ENCODE measurements around the gene TECPR1. TPM values are rescaled to one million over a fixed set of nuclear protein-coding genes. Genes with fewer than 3 reads are reported as not detected.
A peak's percentile ranks its signal among the peaks of the same experiment; 100 is the strongest.

TECPR1 gene
- total RNA-seq, 4 donors from 2014 or later: 8.1 to 18.4 (median 14.2) TPM

DNA sequence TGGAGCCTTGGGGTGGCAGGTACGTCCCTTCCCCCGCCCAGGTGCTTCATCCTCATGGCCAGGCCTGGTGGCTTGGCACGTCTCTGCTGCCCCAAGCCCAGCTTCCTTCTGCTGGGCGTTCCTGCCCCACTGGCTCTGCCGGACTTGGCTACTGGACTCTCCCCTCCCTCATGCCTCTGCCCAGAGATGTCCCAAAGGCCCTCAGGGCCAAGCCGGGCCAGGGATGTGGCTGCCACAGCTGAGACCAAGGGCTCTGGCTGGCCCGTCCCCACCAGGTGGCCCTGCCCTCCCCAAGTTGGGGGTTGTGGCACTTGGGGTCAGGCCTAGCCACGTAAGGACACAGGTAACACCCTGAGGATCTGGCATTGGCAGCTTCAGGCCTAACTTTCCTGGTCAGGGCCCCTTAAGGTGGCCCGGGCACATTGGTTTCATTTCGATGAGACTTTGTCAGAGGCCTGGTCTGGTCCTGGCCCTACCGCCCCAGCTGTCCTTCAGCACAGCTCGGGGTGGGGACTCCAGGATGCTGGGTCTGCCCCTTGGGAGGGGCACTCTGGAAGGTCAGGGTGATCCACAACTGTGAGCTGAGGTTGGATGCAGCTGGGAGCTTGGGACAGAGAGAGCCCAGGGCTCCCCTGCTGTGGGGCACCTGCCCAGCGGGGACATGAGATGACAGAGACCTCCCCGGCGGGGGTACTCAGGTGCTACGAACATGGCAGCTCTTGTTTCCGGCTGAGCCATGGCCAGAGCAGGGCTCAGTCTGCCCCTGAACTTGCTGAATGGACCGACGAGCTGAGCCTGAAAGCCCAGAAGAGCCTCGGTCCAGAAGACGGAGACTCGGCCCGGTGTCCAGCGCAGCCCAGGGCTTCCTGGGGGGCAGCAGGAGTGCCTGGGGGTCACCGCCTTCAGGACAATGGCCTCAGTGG lies 37.9 kb downstream of the TECPR1 start:
- no peak for DNase-seq (ENCODE audit: low spot score in 2 of 2)
- WGBS, 2 donors: 71 to 84% methylated on average over 17 to 20 of the region's 25 CpGs
- no peak overlapping the region for H3K4me3 ChIP-seq (ENCODE audit: low read depth, poor library complexity, severe bottlenecking)
- TF ChIP-seq, protein P1, sequence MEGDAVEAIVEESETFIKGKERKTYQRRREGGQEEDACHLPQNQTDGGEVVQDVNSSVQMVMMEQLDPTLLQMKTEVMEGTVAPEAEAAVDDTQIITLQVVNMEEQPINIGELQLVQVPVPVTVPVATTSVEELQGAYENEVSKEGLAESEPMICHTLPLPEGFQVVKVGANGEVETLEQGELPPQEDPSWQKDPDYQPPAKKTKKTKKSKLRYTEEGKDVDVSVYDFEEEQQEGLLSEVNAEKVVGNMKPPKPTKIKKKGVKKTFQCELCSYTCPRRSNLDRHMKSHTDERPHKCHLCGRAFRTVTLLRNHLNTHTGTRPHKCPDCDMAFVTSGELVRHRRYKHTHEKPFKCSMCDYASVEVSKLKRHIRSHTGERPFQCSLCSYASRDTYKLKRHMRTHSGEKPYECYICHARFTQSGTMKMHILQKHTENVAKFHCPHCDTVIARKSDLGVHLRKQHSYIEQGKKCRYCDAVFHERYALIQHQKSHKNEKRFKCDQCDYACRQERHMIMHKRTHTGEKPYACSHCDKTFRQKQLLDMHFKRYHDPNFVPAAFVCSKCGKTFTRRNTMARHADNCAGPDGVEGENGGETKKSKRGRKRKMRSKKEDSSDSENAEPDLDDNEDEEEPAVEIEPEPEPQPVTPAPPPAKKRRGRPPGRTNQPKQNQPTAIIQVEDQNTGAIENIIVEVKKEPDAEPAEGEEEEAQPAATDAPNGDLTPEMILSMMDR (IDR thresholded peaks at IDR 0.05): no peak
- TF ChIP-seq POLR2A (IDR thresholded peaks at IDR 0.05): no peak
- intact Hi-C loops (cut with DNase I; ENCODE audit: low total_unique reads): no loop called here

DNA sequence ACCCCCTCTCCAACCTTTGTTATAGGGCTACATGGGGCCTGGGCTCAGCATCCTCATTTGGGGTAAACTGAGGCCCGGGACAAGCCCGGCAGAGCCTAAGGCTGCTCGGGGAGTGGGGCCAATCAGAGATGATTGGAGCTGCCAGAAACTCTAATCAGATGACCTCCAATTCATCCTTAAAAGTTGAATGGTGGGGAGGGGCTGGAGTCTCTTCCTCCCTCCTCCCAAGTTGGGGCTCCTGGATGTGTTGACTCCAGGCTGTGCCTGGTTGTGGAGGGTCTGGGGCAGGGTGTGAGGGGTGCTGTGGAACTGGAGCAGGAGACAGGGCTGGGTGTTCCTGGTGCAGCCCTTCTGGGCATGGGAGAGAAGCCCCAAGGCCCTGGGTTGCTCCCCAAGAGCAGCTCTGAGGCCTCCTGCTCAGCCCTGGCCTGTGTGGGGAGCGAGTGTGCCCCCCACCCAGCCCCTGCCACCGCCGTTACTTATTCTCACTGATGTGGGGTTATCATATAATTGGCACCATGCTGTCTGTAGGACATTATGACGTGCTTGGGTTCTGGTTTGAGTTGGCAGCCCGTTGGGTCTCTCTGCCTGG lies 38.6 kb downstream of the TECPR1 start:
- TF ChIP-seq, protein P1 (IDR thresholded peaks at IDR 0.05): no peak
- TF ChIP-seq POLR2A (IDR thresholded peaks at IDR 0.05): no peak
- intact Hi-C loops (cut with DNase I; ENCODE audit: low total_unique reads): no loop called here
- no peak for DNase-seq (ENCODE audit: low spot score in 2 of 2)
- 67 to 74% methylated on average over 7 to 8 of the region's 8 CpGs for WGBS, 2 donors
- no peak overlapping the region for H3K4me3 ChIP-seq (ENCODE audit: low read depth, poor library complexity, severe bottlenecking)

- TF ChIP-seq, protein P1 (IDR thresholded peaks at IDR 0.05): no peak
- no peak for TF ChIP-seq POLR2A (IDR thresholded peaks at IDR 0.05)
- no peak overlapping the region for H3K4me3 ChIP-seq (ENCODE audit: low read depth, poor library complexity, severe bottlenecking)
- intact Hi-C loops (cut with DNase I; ENCODE audit: low total_unique reads): no loop called here
- 86 to 91% methylated on average over 23 to 28 of the region's 30 CpGs for WGBS, 2 donors
- peak in 1 of 2 donors; percentile 59 for DNase-seq (ENCODE audit: low spot score in 2 of 2)
Measured at GRCh38 chr7:98212532-98213041, 39.4 kb downstream of the TECPR1 start.

GRCh38 chr7:98211676-98212531 lies 40.1 kb downstream of the TECPR1 start:
- TF ChIP-seq, protein P1 (IDR thresholded peaks at IDR 0.05): no peak
- TF ChIP-seq POLR2A (IDR thresholded peaks at IDR 0.05): no peak
- 85 to 87% methylated on average over 43 to 49 of the region's 49 CpGs for WGBS, 2 donors
- intact Hi-C loops (cut with DNase I; ENCODE audit: low total_unique reads): no loop called here
- DNase-seq (ENCODE audit: low spot score in 2 of 2): peak in 1 of 2 donors; percentile 82
- no peak overlapping the region for H3K4me3 ChIP-seq (ENCODE audit: low read depth, poor library complexity, severe bottlenecking)

- WGBS, 2 donors: 0% methylated on average over 7 of the region's 45 CpGs; no CpG with 5 or more reads in 1 of the 2 donors
- intact Hi-C loops (cut with DNase I; ENCODE audit: low total_unique reads): no loop called here
- peak in 1 of 2 donors; percentile 84 for DNase-seq (ENCODE audit: low spot score in 2 of 2)
- TF ChIP-seq POLR2A (IDR thresholded peaks at IDR 0.05): no peak
- TF ChIP-seq, protein P1 (IDR thresholded peaks at IDR 0.05): no peak
- H3K4me3 ChIP-seq (ENCODE audit: low read depth, poor library complexity, severe bottlenecking): no peak within 1 kb of the TSS
Measured at GRCh38 chr7:98211221-98211675, 40.8 kb downstream of the TECPR1 start, which contains the start of gene BHLHA15. BHLHA15 (plus strand) TSS chr7:98211439; CDS start chr7:98212310, 871 bp downstream.

Measured in lower leg skin (tissue), 4 donors.